NCI-H1092 (cell line): Measurements from ENCODE around the gene APOA1.

Experiments used
- DNase-seq: peaks from one replicate; lab custom pipeline; 2025; lab: John Stamatoyannopoulos, UW

Gene APOA1

DNA sequence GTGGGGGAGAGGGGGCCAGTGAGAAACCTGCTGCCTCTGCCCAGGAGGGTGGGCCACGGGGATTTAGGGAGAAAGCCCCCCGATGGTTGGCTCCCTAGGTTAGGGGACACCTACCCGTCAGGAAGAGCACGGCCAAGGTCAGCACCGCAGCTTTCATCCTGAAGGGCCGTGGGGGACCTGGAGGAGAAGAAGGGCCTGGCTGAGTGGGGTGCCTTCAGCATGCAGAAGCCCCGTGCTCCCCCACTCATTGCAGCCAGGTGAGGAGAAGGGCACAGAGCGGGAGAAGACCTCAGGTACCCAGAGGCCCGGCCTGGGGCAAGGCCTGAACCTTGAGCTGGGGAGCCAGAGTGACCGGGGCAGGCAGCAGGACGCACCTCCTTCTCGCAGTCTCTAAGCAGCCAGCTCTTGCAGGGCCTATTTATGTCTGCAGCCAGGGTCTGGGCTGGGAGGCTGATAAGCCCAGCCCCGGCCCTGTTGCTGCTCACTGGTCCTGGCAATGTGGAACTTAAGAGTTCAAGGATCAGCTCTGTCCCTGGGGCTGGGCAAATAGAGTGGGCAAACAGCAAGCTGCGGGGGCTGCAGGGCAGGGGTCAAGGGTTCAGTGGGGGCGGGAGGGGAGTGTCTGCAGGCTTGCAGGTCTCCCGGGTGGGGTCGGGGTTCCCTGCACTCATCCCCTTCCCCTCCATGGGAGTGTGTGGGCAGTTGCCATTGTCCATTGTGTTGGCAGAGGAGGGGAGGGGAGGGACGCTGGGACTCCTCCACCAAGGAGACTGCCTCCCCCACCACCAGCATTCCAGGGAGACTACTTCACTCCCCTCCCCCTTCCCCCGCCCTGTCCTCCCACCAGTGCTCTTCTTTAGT is at the start of gene APOA1:
APOA1 (minus strand) TSS at position 392 of the 861 bp plus-strand sequence; CDS start at position 157, 235 bp downstream.
- no peak for DNase-seq

GRCh38 chr11:116885951-116886655 is 48.7 kb upstream of the APOA1 start:
- no peak for DNase-seq

- no peak for DNase-seq
Measured at GRCh38 chr11:116882386-116882785, 45.0 kb upstream of the APOA1 start.

DNA sequence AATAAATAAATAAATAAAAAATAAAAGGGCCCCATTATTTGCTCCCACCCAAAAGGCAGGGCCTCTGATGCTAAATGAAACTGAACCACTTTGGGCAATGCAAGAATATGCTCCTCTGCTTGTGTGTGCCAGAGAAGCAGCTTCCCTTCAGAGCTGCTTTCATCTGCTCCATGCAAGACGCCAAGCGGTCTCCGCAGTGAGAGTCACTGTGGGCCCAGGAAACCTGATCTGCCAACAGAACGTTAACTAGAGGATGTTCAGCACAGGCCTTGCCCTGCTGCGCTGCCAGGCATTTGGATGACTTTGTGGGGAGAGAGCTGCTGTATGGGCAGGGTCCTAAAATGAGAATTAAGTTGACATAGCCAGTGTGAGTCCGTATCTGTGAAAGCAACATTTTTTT is 43.7 kb upstream of the APOA1 start:
- no peak for DNase-seq

- DNase-seq, result peak; percentile 63
Measured at GRCh38 chr11:116879800-116880625, 42.6 kb upstream of the APOA1 start.

DNA sequence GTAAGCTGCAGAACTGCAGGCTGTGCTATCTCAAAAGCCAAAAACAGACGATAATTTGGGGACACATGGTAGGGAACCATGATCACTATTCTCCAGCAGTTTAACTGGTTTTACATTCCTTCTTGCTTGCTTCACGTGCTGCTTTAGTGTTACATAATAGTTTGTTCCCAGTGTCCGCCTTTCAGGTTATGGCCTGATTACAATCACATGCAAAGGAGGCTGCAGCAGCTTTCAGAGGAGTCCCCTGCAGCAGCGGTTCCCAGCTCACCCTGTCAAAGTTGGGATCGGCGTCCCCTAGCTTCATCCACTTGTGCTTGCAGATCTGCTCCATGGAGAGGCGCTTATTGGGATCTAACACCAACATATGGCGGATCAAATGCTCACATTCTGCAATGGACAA is 39.2 kb upstream of the APOA1 start:
- DNase-seq, result no peak

DNA sequence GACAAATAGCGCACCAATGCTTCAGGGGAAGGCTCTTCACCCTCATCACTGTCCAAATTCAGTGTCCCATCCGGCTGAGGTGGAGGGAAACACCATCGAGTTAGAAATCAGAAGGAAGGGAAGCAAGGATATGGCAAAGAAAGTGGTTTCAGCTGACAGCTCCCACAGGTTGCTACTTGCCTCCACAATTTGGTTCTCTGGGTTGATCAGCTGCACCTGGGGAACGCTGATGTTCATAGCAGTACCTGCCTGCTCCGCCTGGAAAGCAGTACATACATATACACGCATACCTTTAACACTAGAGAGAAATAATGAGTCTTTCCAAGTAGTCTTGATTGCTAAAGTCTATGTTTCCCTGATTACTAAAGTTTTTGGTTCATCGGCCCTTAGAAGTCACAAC is 37.8 kb upstream of the APOA1 start:
- DNase-seq, result no peak

DNA sequence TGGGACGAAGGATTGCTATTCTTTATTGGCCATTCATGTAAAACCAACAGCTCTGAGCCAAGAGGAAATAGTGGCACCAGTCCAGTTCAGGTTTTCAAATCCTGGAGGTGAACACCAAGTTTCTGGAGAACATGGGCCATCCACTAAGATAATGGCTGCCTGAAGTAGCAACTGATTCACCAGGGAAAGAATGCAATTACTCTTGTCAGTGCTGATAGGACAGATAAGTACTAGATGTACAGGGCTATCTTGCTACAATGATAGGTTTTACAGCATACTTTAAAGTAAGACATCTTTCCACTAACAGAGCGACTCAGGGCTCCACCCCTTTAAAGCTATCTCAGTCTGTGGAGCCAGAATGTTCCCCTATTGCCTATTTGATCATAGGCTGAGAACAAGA is 36.8 kb upstream of the APOA1 start:
- DNase-seq, result no peak

GRCh38 chr11:116873381-116873780 is 36.0 kb upstream of the APOA1 start:
- DNase-seq, result no peak

DNA sequence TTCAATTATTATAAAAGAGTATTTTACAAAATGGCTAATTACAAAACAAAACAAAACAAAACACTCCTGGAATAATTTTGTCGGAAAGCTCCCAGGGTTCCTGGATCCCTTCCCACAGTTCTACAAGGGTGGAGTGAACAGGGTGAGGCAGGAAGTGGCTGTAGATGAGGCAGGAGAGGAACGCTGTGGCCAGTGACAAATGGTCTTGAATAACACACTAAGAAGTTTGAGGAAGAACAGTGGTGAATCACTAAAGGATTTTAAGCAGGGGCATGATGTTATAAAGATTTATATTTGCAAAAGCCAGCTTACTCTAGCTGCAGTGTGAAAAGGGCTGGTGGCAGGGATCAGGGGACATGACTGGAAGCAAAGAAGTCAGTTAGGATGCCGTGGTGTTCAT is 33.8 kb upstream of the APOA1 start:
- no peak for DNase-seq

GRCh38 chr11:116870054-116870453 is 32.6 kb upstream of the APOA1 start:
- no peak for DNase-seq

DNA sequence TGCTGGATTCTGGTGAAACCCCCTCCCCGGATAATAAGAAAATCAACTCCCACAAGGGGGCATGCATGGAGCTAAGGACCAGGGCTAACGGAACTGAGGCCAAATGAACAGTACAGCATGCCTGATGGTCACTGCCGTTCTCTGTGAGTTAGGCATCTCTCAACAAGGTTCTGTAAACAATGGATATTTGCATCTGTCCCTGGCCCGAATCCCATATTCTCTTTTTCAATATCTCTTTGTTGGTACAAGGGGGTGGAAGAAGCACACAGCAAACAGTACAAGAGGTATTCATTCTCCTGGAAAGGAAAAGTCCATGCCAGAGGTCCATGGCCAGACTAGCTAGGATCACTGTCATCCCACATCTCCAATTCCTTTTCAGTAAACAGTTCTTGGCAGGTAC is 32.2 kb upstream of the APOA1 start:
- DNase-seq, result no peak

DNA sequence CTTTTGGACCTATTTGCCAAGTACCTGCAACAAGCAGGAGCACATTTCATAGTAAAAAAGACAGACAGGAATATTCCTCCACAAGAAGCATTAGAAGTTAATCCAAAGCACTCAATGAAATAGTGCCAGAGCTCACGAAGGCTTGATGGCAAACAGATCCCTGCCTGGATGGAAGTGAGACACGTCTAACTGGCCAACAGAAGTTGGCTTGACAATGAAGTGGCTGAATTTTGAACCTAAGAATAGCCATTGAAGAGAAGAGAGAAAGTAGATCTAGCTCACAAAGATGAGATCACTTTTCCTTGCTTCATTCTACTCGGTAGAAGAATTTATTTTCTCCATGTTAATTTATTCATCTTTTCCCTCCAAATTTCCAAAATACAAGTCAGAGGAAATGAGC is 30.6 kb upstream of the APOA1 start:
- DNase-seq, result no peak

DNA sequence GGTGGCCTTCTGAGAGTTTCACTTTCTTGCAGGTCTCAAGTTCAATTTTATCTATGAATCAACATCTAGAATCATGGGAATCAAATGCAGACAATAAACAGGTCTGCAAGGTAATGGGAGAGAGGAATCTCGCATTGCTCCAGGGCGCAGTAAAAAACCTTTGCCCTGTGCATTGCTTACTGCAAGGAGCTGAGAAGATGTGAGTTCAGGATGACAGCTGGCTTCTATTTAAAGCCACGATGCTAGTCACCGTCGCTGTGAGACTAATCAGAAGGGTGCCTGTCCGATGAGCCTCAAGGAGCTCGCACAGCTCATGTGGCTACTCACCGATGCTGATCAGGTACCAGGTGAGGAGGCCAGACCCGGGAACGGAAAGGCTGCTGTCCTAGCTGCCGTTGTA is 30.2 kb upstream of the APOA1 start:
- no peak for DNase-seq

- DNase-seq, result no peak
Measured at GRCh38 chr11:116866804-116867455, 29.5 kb upstream of the APOA1 start.

- DNase-seq, result no peak
Measured at GRCh38 chr11:116865696-116866095, 28.3 kb upstream of the APOA1 start.

DNA sequence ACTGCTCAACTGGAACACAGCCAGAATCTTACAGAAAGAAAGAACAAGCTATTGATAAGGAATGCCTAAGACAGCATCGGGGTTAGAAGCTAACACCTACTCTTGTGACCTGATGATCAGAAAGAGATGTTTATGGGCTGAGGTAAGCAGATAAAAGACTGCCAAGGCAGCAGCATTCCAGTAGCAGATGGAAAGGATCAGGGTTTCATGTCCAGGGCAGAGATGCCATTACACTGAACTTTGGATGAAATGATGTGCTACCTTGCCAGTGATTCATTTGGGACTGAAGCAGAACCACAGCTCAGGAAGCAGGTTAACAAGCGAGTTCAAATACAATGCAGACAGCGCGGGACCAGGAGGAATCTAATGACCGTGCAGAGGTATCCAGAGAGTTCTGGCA is 27.1 kb upstream of the APOA1 start:
- no peak for DNase-seq

DNA sequence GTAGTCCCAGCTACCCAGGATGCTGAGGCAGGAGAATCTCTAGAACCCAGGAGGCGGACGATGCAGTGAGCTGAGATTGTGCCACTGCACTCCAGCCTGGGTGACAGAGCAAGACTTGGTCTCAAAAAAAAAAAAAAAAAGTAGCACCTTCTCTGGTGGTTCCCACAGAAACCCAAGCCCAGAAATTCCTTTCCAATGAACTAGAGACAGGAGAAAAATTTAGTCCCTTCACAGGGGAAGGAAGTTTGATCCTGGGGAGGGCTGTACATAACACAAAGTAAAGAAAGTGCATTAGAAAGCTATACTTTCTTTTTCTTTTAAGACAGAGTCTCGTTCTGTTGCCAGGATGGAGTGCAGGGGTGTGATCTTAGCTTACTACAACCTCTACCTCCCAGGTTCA is 25.5 kb upstream of the APOA1 start:
- DNase-seq, result no peak

DNA sequence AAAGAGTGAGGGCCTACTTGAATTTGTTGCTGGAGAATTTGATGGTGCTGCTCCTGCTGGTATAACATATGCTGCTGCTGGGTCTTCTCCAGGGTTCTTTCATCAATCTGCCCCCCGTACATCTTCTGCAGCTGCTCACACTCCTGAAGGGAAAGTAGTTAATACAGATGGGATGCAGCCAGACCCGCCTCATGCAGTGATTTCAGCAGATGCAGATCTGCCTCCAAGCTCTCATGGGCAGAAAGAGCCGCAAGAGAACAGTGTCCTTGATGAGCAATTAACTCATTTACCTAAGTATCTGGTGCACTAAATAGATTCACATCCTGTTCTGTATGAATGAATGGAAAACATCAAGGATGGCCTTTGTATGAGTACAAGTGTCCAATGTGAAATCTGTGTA is 24.8 kb upstream of the APOA1 start:
- DNase-seq, result no peak

DNA sequence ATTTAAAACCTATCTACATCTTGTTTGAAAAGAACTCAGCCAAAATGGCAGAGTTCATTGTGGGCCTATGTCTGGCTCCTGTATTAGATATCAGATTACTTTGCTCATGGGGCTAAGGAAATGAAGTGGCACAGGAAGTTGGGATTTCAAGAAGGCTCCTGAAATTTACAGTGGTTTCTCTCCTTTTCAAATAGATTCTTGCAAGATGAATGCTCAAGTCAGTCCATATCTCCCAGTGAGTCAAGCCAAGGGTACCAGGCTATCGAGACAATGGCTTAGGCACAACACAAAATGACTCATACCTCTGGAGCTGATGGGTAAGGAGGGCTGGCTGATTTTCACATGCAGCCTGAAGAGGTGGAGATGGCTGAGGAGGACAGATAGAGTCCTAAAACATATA is 24.1 kb upstream of the APOA1 start:
- no peak for DNase-seq

DNA sequence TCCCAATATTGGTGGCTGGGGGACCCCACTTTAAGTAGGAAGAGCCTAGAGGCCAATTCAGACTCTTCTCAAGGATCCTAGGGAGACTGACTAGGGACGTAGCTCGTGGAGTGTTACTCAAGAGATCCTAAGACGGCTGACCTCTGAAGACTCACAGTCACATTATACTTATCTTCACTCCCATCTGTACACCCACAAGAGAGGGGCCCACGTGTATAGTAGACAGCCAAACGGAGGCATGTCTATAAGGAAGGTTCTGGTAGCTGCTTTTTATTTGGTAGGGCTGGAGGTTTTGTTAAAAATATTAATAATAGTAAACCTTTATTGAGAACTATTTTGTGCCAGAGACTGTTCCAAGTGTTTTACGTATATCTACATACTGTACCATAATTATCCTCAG is 22.9 kb upstream of the APOA1 start:
- DNase-seq, result no peak

DNA sequence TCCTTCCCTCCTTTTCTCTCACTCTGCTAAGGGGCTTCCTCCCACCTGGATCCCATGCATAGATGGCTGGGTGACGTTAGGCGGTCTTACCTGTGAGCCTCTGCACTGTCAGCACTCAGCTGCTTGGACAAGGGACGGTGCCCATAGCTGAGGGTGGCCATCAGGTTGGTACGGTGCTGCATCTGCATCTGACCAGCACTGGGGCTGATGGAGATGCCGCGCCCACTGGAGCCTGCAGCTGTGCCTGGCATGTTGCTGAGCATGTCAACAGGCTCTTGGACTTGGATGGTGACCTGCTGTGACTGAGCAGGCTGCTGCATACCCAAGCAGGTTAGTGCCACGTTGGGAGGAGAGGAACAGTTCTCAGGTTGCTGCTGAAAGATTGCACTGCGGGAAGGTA is 21.8 kb upstream of the APOA1 start:
- no peak for DNase-seq
